Measurements from ENCODE around the gene VIP. TPM values are rescaled to one million over a fixed set of nuclear protein-coding genes. Genes with fewer than 3 reads are reported as not detected.

VIP gene
- total RNA-seq, 2 experiments from 2014 or later: not detected

- Mint-ChIP-seq H3K4me3 (no peak overlapping the region), H3K9me3 (no peaks in the 10 kb centered on the region), H3K27ac (no peak overlapping the region), H3K36me3 (ENCODE audit: low read depth) (no peaks in the 10 kb centered on the region), H3K27me3 (no peaks in the 10 kb centered on the region), H3K4me1 (ENCODE audit: low read depth) (no peaks in the 10 kb centered on the region)
- intact Hi-C loops (cut with DNase I, micrococcal nuclease): no loop called here
- ChIA-PET CTCF (no interaction called here), POLR2A (no interaction called here)
- no peak for ATAC-seq (ENCODE audit: poor library complexity)
- no peak for TF ChIP-seq CTCF (IDR thresholded peaks at IDR 0.05)
- Histone ChIP-seq H3K27ac (ENCODE audit: low read depth in 1 of 2, low read length in 2 of 2) (no peak overlapping the region), H3K27me3 (ENCODE audit: control insufficient read depth in 1 of 2, insufficient read depth in 2 of 2, low read length in 2 of 2) (no peaks in the 10 kb centered on the region), H3K9me3 (ENCODE audit: control insufficient read depth in 1 of 2, insufficient read depth in 1 of 2, low read length in 2 of 2) (no peaks in the 10 kb centered on the region), H3K4me3 (ENCODE audit: low read length) (no peak overlapping the region), H3K4me1 (ENCODE audit: insufficient read depth, low read length) (no peaks in the 10 kb centered on the region), H3K36me3 (ENCODE audit: insufficient read depth, low read length) (no peaks in the 10 kb centered on the region)
- no peak for DNase-seq
These were observed 26.2 kb downstream of the VIP start for GRCh38 chr6:152776833-152777232.

- no peak overlapping the region for H3K27ac ChIP-seq (ENCODE audit: low read depth in 1 of 2, low read length in 2 of 2)
- ChIA-PET POLR2A (no interaction called here), CTCF (no interaction called here)
- H3K27me3 Mint-ChIP-seq: no peaks in the 10 kb centered on the region
- H3K9me3 Mint-ChIP-seq: no peaks in the 10 kb centered on the region
- H3K9me3 ChIP-seq (ENCODE audit: control insufficient read depth in 1 of 2, insufficient read depth in 1 of 2, low read length in 2 of 2): no peaks in the 10 kb centered on the region
- no peak overlapping the region for H3K27ac Mint-ChIP-seq
- no peak for TF ChIP-seq CTCF (IDR thresholded peaks at IDR 0.05)
- H3K4me3 ChIP-seq (ENCODE audit: low read length): no peak overlapping the region
- H3K36me3 ChIP-seq (ENCODE audit: insufficient read depth, low read length): no peaks in the 10 kb centered on the region
- no peaks in the 10 kb centered on the region for H3K4me1 ChIP-seq (ENCODE audit: insufficient read depth, low read length)
- no peaks in the 10 kb centered on the region for H3K4me1 Mint-ChIP-seq (ENCODE audit: low read depth)
- DNase-seq (no peak), ATAC-seq (ENCODE audit: poor library complexity) (no peak)
- intact Hi-C loops (cut with DNase I, micrococcal nuclease): no loop called here
- no peak overlapping the region for H3K4me3 Mint-ChIP-seq
- H3K36me3 Mint-ChIP-seq (ENCODE audit: low read depth): no peaks in the 10 kb centered on the region
- no peaks in the 10 kb centered on the region for H3K27me3 ChIP-seq (ENCODE audit: control insufficient read depth in 1 of 2, insufficient read depth in 2 of 2, low read length in 2 of 2)
These were observed 32.8 kb downstream of the VIP start for GRCh38 chr6:152783217-152783878.

- H3K27me3 Mint-ChIP-seq: peaks cover 41% of the 10 kb centered on the region
- POLR2A ChIA-PET: no interaction called here
- no peak for TF ChIP-seq CTCF (IDR thresholded peaks at IDR 0.05)
- no peak overlapping the region for H3K27ac Mint-ChIP-seq
- CTCF ChIA-PET: no interaction called here
- Histone ChIP-seq H3K36me3 (ENCODE audit: insufficient read depth, low read length) (no peaks in the 10 kb centered on the region), H3K9me3 (ENCODE audit: control insufficient read depth in 1 of 2, insufficient read depth in 1 of 2, low read length in 2 of 2) (no peaks in the 10 kb centered on the region), H3K4me1 (ENCODE audit: insufficient read depth, low read length) (no peaks in the 10 kb centered on the region), H3K27ac (ENCODE audit: low read depth in 1 of 2, low read length in 2 of 2) (no peak overlapping the region), H3K27me3 (ENCODE audit: control insufficient read depth in 1 of 2, insufficient read depth in 2 of 2, low read length in 2 of 2) (no peaks in the 10 kb centered on the region), H3K4me3 (ENCODE audit: low read length) (no peak overlapping the region)
- no peaks in the 10 kb centered on the region for H3K9me3 Mint-ChIP-seq
- H3K4me3 Mint-ChIP-seq: no peak overlapping the region
- H3K36me3 Mint-ChIP-seq (ENCODE audit: low read depth): no peaks in the 10 kb centered on the region
- DNase-seq: no peak
- no peak for ATAC-seq (ENCODE audit: poor library complexity)
- no peaks in the 10 kb centered on the region for H3K4me1 Mint-ChIP-seq (ENCODE audit: low read depth)
- intact Hi-C loops (cut with DNase I, micrococcal nuclease): no loop called here
These were observed 44.1 kb downstream of the VIP start for GRCh38 chr6:152794696-152795095.

Data from CD4-positive, alpha-beta T cell (primary cell).